Measurements from ENCODE around the gene CYSLTR1.

Gene CYSLTR1

DNA sequence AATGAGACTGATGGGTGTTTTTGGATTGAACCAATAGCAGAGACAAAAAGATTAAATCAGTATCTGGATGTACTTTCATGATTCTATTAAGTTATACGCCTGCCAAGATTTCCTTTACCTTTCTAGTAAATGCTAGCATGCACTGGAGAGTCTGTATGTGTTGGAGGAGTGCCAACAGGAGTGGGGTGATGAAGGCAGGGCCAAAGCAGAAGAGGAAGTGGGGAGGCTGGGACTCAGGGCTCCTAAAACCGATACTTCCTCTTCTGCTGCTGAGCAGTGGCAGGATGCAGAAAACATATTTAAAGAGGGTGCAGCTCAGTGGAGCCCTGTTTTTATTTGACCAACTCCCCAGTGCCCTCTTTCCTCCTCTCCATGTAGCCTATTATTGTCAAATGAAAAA lies 5.6 kb downstream of the CYSLTR1 start:
- Histone ChIP-seq H2AFZ (ENCODE audit: insufficient read depth, low read length, poor library complexity) (no peak overlapping the region), H3K14ac (ENCODE audit: low read length) (no peak overlapping the region), H2BK120ac (ENCODE audit: insufficient read depth, low read length, poor library complexity) (no peak overlapping the region), H3K36me3 (ENCODE audit: control insufficient read depth in 1 of 2, insufficient read depth in 2 of 2, low read length in 2 of 2) (no peaks in the 10 kb centered on the region), H3K4me2 (ENCODE audit: low read length) (no peak overlapping the region), H3K4me3 (ENCODE audit: low read depth, low read length) (no peak overlapping the region), H3K18ac (ENCODE audit: low read length) (no peak overlapping the region), H2BK5ac (ENCODE audit: low read depth, low read length, poor library complexity) (no peak overlapping the region), H4K91ac (ENCODE audit: low read depth, low read length) (no peak overlapping the region), H3K23ac (ENCODE audit: low read length) (no peak overlapping the region), H4K8ac (ENCODE audit: low read depth, low read length) (no peak overlapping the region), H3K27me3 (ENCODE audit: insufficient read depth, low read length) (no peaks in the 10 kb centered on the region), H2AK5ac (ENCODE audit: low read length) (no peak overlapping the region), H3K27ac (ENCODE audit: low read depth, low read length) (no peak overlapping the region), H3K4ac (ENCODE audit: low read depth, low read length) (no peak overlapping the region), H3K9me3 (ENCODE audit: insufficient read depth, low read depth, low read length) (no peaks in the 10 kb centered on the region), H4K12ac (ENCODE audit: low read depth, low read length) (no peak overlapping the region), H3K79me2 (ENCODE audit: control insufficient read depth, insufficient read depth, low read length, poor library complexity) (no peaks in the 10 kb centered on the region), H2BK12ac (ENCODE audit: low read length) (no peak overlapping the region), H3K9ac (ENCODE audit: low read length) (no peak overlapping the region), H3K79me1 (ENCODE audit: low read length) (no peaks in the 10 kb centered on the region), H3K4me1 (ENCODE audit: control insufficient read depth in 1 of 2, insufficient read depth in 2 of 2, low read length in 2 of 2) (no peaks in the 10 kb centered on the region)
- WGBS (ENCODE audit: extremely low coverage, insufficient coverage, insufficient read length): no CpG with 5 or more reads among the region's 2 CpGs
- no peak for DNase-seq

DNA sequence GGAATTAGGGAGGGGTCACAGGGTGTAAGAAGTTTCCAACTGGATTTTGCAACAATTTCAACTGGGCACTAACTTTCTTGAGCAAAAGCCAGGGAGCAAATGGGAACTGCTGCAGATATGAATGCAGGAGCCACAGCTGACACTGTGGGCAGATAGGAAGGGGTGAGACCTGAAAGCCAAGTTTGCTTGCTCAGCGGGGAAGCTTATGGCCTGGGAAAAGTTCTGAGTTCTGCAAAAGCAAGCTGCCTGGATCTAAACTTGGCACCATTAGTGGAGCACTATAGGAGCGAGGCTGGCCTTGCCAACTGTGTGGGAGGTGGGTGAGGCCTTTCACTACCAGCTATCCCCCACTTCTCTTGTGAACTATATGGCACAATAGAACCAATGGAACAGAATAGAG lies 11.1 kb downstream of the CYSLTR1 start:
- H3K4me1 ChIP-seq (ENCODE audit: control insufficient read depth in 1 of 2, insufficient read depth in 2 of 2, low read length in 2 of 2): no peaks in the 10 kb centered on the region
- H2AK5ac ChIP-seq (ENCODE audit: low read length): no peak overlapping the region
- no peak overlapping the region for H2BK12ac ChIP-seq (ENCODE audit: low read length)
- no CpG with 5 or more reads among the region's 2 CpGs for WGBS (ENCODE audit: extremely low coverage, insufficient coverage, insufficient read length)
- no peak overlapping the region for H4K8ac ChIP-seq (ENCODE audit: low read depth, low read length)
- no peak overlapping the region for H2BK120ac ChIP-seq (ENCODE audit: insufficient read depth, low read length, poor library complexity)
- H3K14ac ChIP-seq (ENCODE audit: low read length): no peak overlapping the region
- H3K27me3 ChIP-seq (ENCODE audit: insufficient read depth, low read length): no peaks in the 10 kb centered on the region
- H3K9me3 ChIP-seq (ENCODE audit: insufficient read depth, low read depth, low read length): no peaks in the 10 kb centered on the region
- H4K12ac ChIP-seq (ENCODE audit: low read depth, low read length): no peak overlapping the region
- no peak overlapping the region for H3K4me2 ChIP-seq (ENCODE audit: low read length)
- no peak overlapping the region for H2BK5ac ChIP-seq (ENCODE audit: low read depth, low read length, poor library complexity)
- DNase-seq: no peak
- H2AFZ ChIP-seq (ENCODE audit: insufficient read depth, low read length, poor library complexity): no peak overlapping the region
- no peak overlapping the region for H3K27ac ChIP-seq (ENCODE audit: low read depth, low read length)
- H3K4ac ChIP-seq (ENCODE audit: low read depth, low read length): no peak overlapping the region
- H4K91ac ChIP-seq (ENCODE audit: low read depth, low read length): no peak overlapping the region
- no peak overlapping the region for H3K4me3 ChIP-seq (ENCODE audit: low read depth, low read length)
- H3K23ac ChIP-seq (ENCODE audit: low read length): no peak overlapping the region
- H3K79me1 ChIP-seq (ENCODE audit: low read length): no peaks in the 10 kb centered on the region
- no peaks in the 10 kb centered on the region for H3K79me2 ChIP-seq (ENCODE audit: control insufficient read depth, insufficient read depth, low read length, poor library complexity)
- H3K18ac ChIP-seq (ENCODE audit: low read length): no peak overlapping the region
- no peaks in the 10 kb centered on the region for H3K36me3 ChIP-seq (ENCODE audit: control insufficient read depth in 1 of 2, insufficient read depth in 2 of 2, low read length in 2 of 2)
- no peak overlapping the region for H3K9ac ChIP-seq (ENCODE audit: low read length)

DNA sequence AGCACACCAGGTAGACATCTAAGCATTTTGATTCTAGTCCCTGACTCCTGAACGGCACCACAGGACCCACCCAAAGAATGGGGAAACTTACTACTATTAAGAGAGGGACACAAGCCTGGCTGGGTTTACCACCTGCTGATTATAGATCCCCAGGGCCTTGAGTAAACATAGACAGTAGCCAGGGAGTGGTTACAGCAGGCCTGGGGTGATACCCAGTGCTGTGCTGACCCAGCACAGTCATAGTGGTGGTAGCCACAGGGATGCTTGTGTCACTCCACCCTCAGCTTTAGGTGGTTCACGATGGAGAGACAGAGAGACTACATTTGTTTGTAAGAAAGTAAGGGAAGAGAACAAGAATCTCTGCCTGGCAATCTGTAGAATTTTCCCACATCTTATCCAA lies 11.7 kb downstream of the CYSLTR1 start:
- no peak overlapping the region for H3K9ac ChIP-seq (ENCODE audit: low read length)
- H3K4me2 ChIP-seq (ENCODE audit: low read length): no peak overlapping the region
- no CpG with 5 or more reads among the region's 2 CpGs for WGBS (ENCODE audit: extremely low coverage, insufficient coverage, insufficient read length)
- no peak overlapping the region for H2BK5ac ChIP-seq (ENCODE audit: low read depth, low read length, poor library complexity)
- H3K14ac ChIP-seq (ENCODE audit: low read length): no peak overlapping the region
- no peak overlapping the region for H3K23ac ChIP-seq (ENCODE audit: low read length)
- no peak for DNase-seq
- H3K27me3 ChIP-seq (ENCODE audit: insufficient read depth, low read length): no peaks in the 10 kb centered on the region
- H3K18ac ChIP-seq (ENCODE audit: low read length): no peak overlapping the region
- no peaks in the 10 kb centered on the region for H3K36me3 ChIP-seq (ENCODE audit: control insufficient read depth in 1 of 2, insufficient read depth in 2 of 2, low read length in 2 of 2)
- H2AFZ ChIP-seq (ENCODE audit: insufficient read depth, low read length, poor library complexity): no peak overlapping the region
- no peak overlapping the region for H4K8ac ChIP-seq (ENCODE audit: low read depth, low read length)
- H3K4ac ChIP-seq (ENCODE audit: low read depth, low read length): no peak overlapping the region
- H2BK12ac ChIP-seq (ENCODE audit: low read length): no peak overlapping the region
- H2BK120ac ChIP-seq (ENCODE audit: insufficient read depth, low read length, poor library complexity): no peak overlapping the region
- no peaks in the 10 kb centered on the region for H3K4me1 ChIP-seq (ENCODE audit: control insufficient read depth in 1 of 2, insufficient read depth in 2 of 2, low read length in 2 of 2)
- no peaks in the 10 kb centered on the region for H3K79me1 ChIP-seq (ENCODE audit: low read length)
- H3K79me2 ChIP-seq (ENCODE audit: control insufficient read depth, insufficient read depth, low read length, poor library complexity): no peaks in the 10 kb centered on the region
- no peak overlapping the region for H2AK5ac ChIP-seq (ENCODE audit: low read length)
- H4K91ac ChIP-seq (ENCODE audit: low read depth, low read length): no peak overlapping the region
- no peak overlapping the region for H4K12ac ChIP-seq (ENCODE audit: low read depth, low read length)
- H3K4me3 ChIP-seq (ENCODE audit: low read depth, low read length): no peak overlapping the region
- H3K9me3 ChIP-seq (ENCODE audit: insufficient read depth, low read depth, low read length): no peaks in the 10 kb centered on the region
- no peak overlapping the region for H3K27ac ChIP-seq (ENCODE audit: low read depth, low read length)

DNA sequence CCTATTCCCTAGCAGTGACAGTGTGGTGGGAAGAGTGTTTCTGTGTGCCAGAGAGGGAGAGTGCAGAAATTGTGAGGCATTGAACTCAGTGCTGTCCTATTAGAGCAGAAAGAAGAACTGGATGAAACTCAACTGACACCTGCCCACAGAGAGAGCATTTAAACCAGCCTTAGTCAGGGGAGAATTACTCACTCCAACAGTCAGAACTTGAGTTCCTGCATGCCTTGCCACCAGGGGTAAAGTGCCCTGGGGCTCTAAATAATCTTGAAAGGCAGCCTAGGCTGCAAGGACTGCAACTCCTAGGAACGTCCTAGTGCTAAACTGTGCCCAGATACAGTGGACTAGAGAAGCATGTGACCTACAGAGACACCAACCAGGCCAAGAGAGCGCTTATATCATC lies 12.8 kb downstream of the CYSLTR1 start:
- no CpG with 5 or more reads among the region's 2 CpGs for WGBS (ENCODE audit: extremely low coverage, insufficient coverage, insufficient read length)

More for the DNA sequence above, 12.8 kb downstream of the CYSLTR1 start:
- Histone ChIP-seq H2BK5ac (ENCODE audit: low read depth, low read length, poor library complexity) (no peak overlapping the region), H3K27me3 (ENCODE audit: insufficient read depth, low read length) (no peaks in the 10 kb centered on the region), H3K4me1 (ENCODE audit: control insufficient read depth in 1 of 2, insufficient read depth in 2 of 2, low read length in 2 of 2) (no peaks in the 10 kb centered on the region), H3K9me3 (ENCODE audit: insufficient read depth, low read depth, low read length) (no peaks in the 10 kb centered on the region), H2AFZ (ENCODE audit: insufficient read depth, low read length, poor library complexity) (no peak overlapping the region), H3K36me3 (ENCODE audit: control insufficient read depth in 1 of 2, insufficient read depth in 2 of 2, low read length in 2 of 2) (no peaks in the 10 kb centered on the region), H2AK5ac (ENCODE audit: low read length) (no peak overlapping the region), H4K12ac (ENCODE audit: low read depth, low read length) (no peak overlapping the region), H3K18ac (ENCODE audit: low read length) (no peak overlapping the region), H4K91ac (ENCODE audit: low read depth, low read length) (no peak overlapping the region), H3K4ac (ENCODE audit: low read depth, low read length) (no peak overlapping the region), H3K23ac (ENCODE audit: low read length) (no peak overlapping the region), H2BK12ac (ENCODE audit: low read length) (no peak overlapping the region), H3K79me1 (ENCODE audit: low read length) (no peaks in the 10 kb centered on the region), H3K4me3 (ENCODE audit: low read depth, low read length) (no peak overlapping the region), H3K79me2 (ENCODE audit: control insufficient read depth, insufficient read depth, low read length, poor library complexity) (no peaks in the 10 kb centered on the region), H2BK120ac (ENCODE audit: insufficient read depth, low read length, poor library complexity) (no peak overlapping the region), H4K8ac (ENCODE audit: low read depth, low read length) (no peak overlapping the region), H3K14ac (ENCODE audit: low read length) (no peak overlapping the region), H3K27ac (ENCODE audit: low read depth, low read length) (no peak overlapping the region), H3K9ac (ENCODE audit: low read length) (no peak overlapping the region), H3K4me2 (ENCODE audit: low read length) (no peak overlapping the region)
- peak; percentile 69 to 86 for DNase-seq

Measured in trophoblast cell (in vitro differentiated cells and primary cell).